ENCODE results near the gene ANP32A.

The ANP32A gene

GRCh38 chr15:68819495-68820294, 1.0 kb downstream of the ANP32A start:
- peak; percentile 31 to 43 for DNase-seq

- DNase-seq: peak; percentile 41 to 47
Observed at GRCh38 chr15:68818769-68819494, 1.8 kb downstream of the ANP32A start.

GRCh38 chr15:68818066-68818768, 2.5 kb downstream of the ANP32A start:
- DNase-seq: peak; percentile 64 to 86

GRCh38 chr15:68817304-68818065, 3.2 kb downstream of the ANP32A start:
- DNase-seq: peak; percentile 70 to 72

GRCh38 chr15:68816795-68817303, 3.8 kb downstream of the ANP32A start:
- no peak for DNase-seq

- no peak for DNase-seq
Observed at GRCh38 chr15:68816158-68816557, 4.5 kb downstream of the ANP32A start.

GRCh38 chr15:68815598-68815997, 5.1 kb downstream of the ANP32A start:
- no peak for DNase-seq

- no peak for DNase-seq
Observed at GRCh38 chr15:68814596-68814995, 6.1 kb downstream of the ANP32A start.

GRCh38 chr15:68812597-68813431, 7.9 kb downstream of the ANP32A start:
- no peak for DNase-seq

- DNase-seq: no peak
Observed at GRCh38 chr15:68812069-68812468, 8.6 kb downstream of the ANP32A start.

GRCh38 chr15:68809517-68809916, 11.2 kb downstream of the ANP32A start:
- DNase-seq: no peak

GRCh38 chr15:68808770-68809169, 11.9 kb downstream of the ANP32A start:
- no peak for DNase-seq

- DNase-seq: no peak
Observed at GRCh38 chr15:68808091-68808490, 12.6 kb downstream of the ANP32A start.

GRCh38 chr15:68807249-68807648, 13.4 kb downstream of the ANP32A start:
- DNase-seq: no peak

- no peak for DNase-seq
Observed at GRCh38 chr15:68806220-68807060, 14.3 kb downstream of the ANP32A start.

- no peak for DNase-seq
Observed at GRCh38 chr15:68802373-68802772, 18.3 kb downstream of the ANP32A start.

GRCh38 chr15:68801572-68802148, 19.0 kb downstream of the ANP32A start:
- no peak for DNase-seq

- no peak for DNase-seq
Observed at GRCh38 chr15:68800875-68801274, 19.8 kb downstream of the ANP32A start.

GRCh38 chr15:68798346-68799094, 22.2 kb downstream of the ANP32A start:
- no peak for DNase-seq

Data from stimulated activated CD4-positive, alpha-beta T cell treated with anti-CD3 and anti-CD28 coated beads, Interleukin-4, amount 100 ng/mL, for 4 hours (primary cell).